PC-3 (cell line): ENCODE measurements around the gene C16orf96. TPM values are rescaled to one million over a fixed set of nuclear protein-coding genes. Genes with fewer than 3 reads are reported as not detected.

Source experiments
- ATAC-seq: fragments of 200-7000 bp; cut with Tn5 transposase; 2 replicates; pipeline ENCODE4 v1.9.1; 2020; ENCODE audit warnings: mild to moderate bottlenecking, moderate library complexity
- BruUV-seq: library from RNA; stranded (reverse); fragments of 400-500 nt; replicated peaks from 2 replicates; lab custom pipeline; 2021; lab: Mats Ljungman, UMichigan
- CTCF ChIA-PET: fragments of 300-600 bp; sonication (Branson Sonifier 250); formaldehyde crosslinking; loops from one replicate; lab custom pipeline; 2022; ENCODE audit warnings: antibody characterized with exemption; lab: Charles Lee
- POLR2A ChIA-PET: fragments of 300-600 bp; sonication (Branson Sonifier 250); formaldehyde crosslinking; loops from one replicate; lab custom pipeline; 2022; ENCODE audit warnings: antibody characterized with exemption; ENCODE audit not compliant: unreplicated experiment; lab: Charles Lee
- DNase-seq: peaks from one replicate; pipeline ENCODE4 v3.0.0-alpha.2; 2015
- H2AFZ ChIP-seq: fragments of 300-600 bp; sonication (generic); 2 replicates; pipeline ENCODE4 v1.6.0; 2016; ENCODE audit warnings: antibody characterized with exemption, low read length
- H3F3A ChIP-seq: fragments of 300-600 bp; sonication (generic); one replicate; pipeline ENCODE4 v1.6.0; 2017; ENCODE audit warnings: antibody characterized with exemption, low read length, control low read depth, mild to moderate bottlenecking; ENCODE audit not compliant: unreplicated experiment
- H3K27ac ChIP-seq: fragments of 300-600 bp; sonication (generic); 2 replicates; pipeline ENCODE4 v1.5.1; 2016; ENCODE audit warnings: mild to moderate bottlenecking, low read length
- H3K27me3 ChIP-seq: fragments of 300-600 bp; sonication (generic); 2 replicates; pipeline ENCODE4 v1.6.1; 2016; ENCODE audit warnings: low read length, mixed read lengths
- H3K36me3 ChIP-seq: fragments of 300-600 bp; sonication (generic); 2 replicates; pipeline ENCODE4 v1.6.1; 2016; ENCODE audit warnings: low read depth, mixed run types, low read length, mixed read lengths
- H3K4me1 ChIP-seq: fragments of 300-600 bp; sonication (generic); 2 replicates; pipeline ENCODE4 v1.5.1; 2016; ENCODE audit warnings: low read length; ENCODE audit not compliant: insufficient read depth
- H3K4me2 ChIP-seq: fragments of 300-600 bp; sonication (generic); 2 replicates; pipeline ENCODE4 v1.6.0; 2016; ENCODE audit warnings: low read length
- H3K4me3 ChIP-seq: fragments of 300-600 bp; sonication (generic); 2 replicates; pipeline ENCODE4 v1.5.1; 2016; ENCODE audit warnings: mild to moderate bottlenecking, low read length, mixed read lengths
- H3K79me2 ChIP-seq: fragments of 300-600 bp; sonication (generic); 2 replicates; pipeline ENCODE4 v1.6.1; 2017; ENCODE audit warnings: low read length, mixed read lengths
- H3K9ac ChIP-seq: fragments of 300-600 bp; sonication (generic); 2 replicates; pipeline ENCODE4 v1.6.0; 2016; ENCODE audit warnings: mild to moderate bottlenecking, low read length
- H3K9me2 ChIP-seq: fragments of 300-600 bp; sonication (generic); replicated peaks from 2 replicates; pipeline ENCODE4 v1.6.1; 2016; ENCODE audit warnings: mixed run types, low read length, mixed read lengths
- H3K9me3 ChIP-seq: fragments of 300-600 bp; sonication (generic); 2 replicates; pipeline ENCODE4 v1.6.1; 2016; ENCODE audit warnings: low read length, mixed read lengths
- H4K20me1 ChIP-seq: fragments of 300-600 bp; sonication (generic); 2 replicates; pipeline ENCODE4 v1.6.1; 2016; ENCODE audit warnings: low read length, mixed read lengths
- EZH2 ChIP-seq: fragments of 300-600 bp; sonication (generic); IDR thresholded peaks from one replicate; pipeline ENCODE4 v1.6.1; 2017; ENCODE audit warnings: antibody characterized with exemption, mild to moderate bottlenecking, low read length; ENCODE audit not compliant: unreplicated experiment
- EZH2phosphoT487 ChIP-seq: fragments of 300-600 bp; sonication (generic); IDR thresholded peaks from 2 replicates; pipeline ENCODE4 v1.6.1; 2018; ENCODE audit warnings: mild to moderate bottlenecking, antibody characterized with exemption, low read length, borderline replicate concordance
- intact Hi-C: fragments of 100-400 bp; cut with micrococcal nuclease; formaldehyde crosslinking; loops from 2 replicates; pipeline ENCODE4 v1.9.0; 2023
- total RNA-seq: library from RNA; depleted of rRNA; stranded (reverse); fragments of >200 nt; gene quantifications from 2 replicates; pipeline ENCODE4 v1.2.3, GENCODE V29; 2014; rRNA removed
- TF ChIP-seq, protein P1 (sequence below): fragments of 300-600 bp; sonication (generic); conservative IDR thresholded peaks from 2 replicates; pipeline ENCODE4 v1.5.1; 2017; ENCODE audit warnings: antibody characterized with exemption, low read depth, mild to moderate bottlenecking, low read length

C16orf96 gene
- total RNA-seq, 1 experiment from 2014 or later, result not detected

DNA sequence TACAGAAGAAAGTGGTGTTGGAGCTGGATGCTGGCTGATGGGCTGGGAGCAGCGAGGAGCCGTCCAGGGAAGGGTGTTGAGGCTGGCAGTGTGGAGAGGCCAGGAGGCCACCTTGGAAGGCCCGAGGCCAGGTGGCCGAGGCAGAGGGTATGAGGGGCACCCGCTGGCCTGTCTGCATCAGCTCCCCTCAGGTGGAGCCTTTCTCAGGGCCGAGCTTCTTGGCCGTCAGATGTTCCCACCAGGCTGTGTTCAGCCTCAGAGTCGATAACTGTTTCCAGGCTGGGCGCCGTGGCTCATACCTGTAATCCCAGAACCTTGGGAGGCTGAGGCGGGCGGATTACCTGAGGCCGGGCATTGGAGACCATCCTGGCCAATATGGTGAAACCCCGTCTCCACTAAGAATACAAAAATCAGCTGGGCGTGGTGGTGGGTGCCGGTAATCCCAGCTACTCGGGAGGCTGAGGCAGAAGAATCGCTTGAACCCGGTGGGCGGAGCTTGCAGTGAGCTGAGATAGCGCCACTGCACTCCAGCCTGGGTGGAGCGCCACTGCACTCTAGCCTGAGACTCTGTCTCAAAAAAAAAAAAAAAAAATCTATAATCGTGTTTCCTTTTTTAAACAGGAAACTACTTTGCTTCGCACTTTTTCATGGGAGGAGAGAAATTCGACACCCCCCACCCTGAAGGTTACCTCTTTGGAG is 93.8 kb downstream of the C16orf96 start:
- BruUV-seq, result no TSS peak
- Histone ChIP-seq H3F3A (no peaks in the 10 kb centered on the region), H3K9ac (no peak overlapping the region), H3K9me3 (no peaks in the 10 kb centered on the region), H2AFZ (no peak overlapping the region), H3K27me3 (no peaks in the 10 kb centered on the region), H4K20me1 (no peaks in the 10 kb centered on the region), H3K27ac (no peak overlapping the region), H3K4me2 (no peak overlapping the region), H3K4me3 (no peak overlapping the region), H3K79me2 (0 out of 2 replicates have a peak, but pooled peaks cover 9% of the 10 kb centered on the region), H3K36me3 (no peaks in the 10 kb centered on the region; the same call in 1 of the 2 replicates), H3K4me1 (no peaks in the 10 kb centered on the region), H3K9me2 (no peaks in the 10 kb centered on the region)
- DNase-seq (no peak), ATAC-seq (no peak)
- TF ChIP-seq, protein P1, sequence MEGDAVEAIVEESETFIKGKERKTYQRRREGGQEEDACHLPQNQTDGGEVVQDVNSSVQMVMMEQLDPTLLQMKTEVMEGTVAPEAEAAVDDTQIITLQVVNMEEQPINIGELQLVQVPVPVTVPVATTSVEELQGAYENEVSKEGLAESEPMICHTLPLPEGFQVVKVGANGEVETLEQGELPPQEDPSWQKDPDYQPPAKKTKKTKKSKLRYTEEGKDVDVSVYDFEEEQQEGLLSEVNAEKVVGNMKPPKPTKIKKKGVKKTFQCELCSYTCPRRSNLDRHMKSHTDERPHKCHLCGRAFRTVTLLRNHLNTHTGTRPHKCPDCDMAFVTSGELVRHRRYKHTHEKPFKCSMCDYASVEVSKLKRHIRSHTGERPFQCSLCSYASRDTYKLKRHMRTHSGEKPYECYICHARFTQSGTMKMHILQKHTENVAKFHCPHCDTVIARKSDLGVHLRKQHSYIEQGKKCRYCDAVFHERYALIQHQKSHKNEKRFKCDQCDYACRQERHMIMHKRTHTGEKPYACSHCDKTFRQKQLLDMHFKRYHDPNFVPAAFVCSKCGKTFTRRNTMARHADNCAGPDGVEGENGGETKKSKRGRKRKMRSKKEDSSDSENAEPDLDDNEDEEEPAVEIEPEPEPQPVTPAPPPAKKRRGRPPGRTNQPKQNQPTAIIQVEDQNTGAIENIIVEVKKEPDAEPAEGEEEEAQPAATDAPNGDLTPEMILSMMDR, result no peak
- TF ChIP-seq EZH2 (no peak), EZH2phosphoT487 (no peak)
- ChIA-PET CTCF (no interaction called here), POLR2A (no interaction called here)
- intact Hi-C loops, result no loop called here

Other genes starting within 250 kb of the C16orf96 start
- 2.1 and 5.9 TPM in 2 replicates for gene GLIS2, start 240.3 kb upstream of the C16orf96 start, total RNA-seq
- gene PAM16, start 205.0 kb upstream of the C16orf96 start, total RNA-seq, result 91.2 and 95.5 TPM in 2 replicates
- gene VASN, start 184.5 kb upstream of the C16orf96 start, total RNA-seq, result 12.2 and 13.6 TPM in 2 replicates
- 14.1 and 14.3 TPM in 2 replicates for gene CORO7, start 139.7 kb upstream of the C16orf96 start, total RNA-seq
- 123 and 158 TPM in 2 replicates for gene DNAJA3, start 130.5 kb upstream of the C16orf96 start, total RNA-seq
- gene NMRAL1, start 81.7 kb upstream of the C16orf96 start, total RNA-seq, result 92.6 and 119 TPM in 2 replicates
- gene HMOX2, start 79.9 kb upstream of the C16orf96 start, total RNA-seq, result 86.9 and 88.1 TPM in 2 replicates
- gene CDIP1, start 17.6 kb upstream of the C16orf96 start, total RNA-seq, result 7.1 and 8.7 TPM in 2 replicates
- 24.6 and 28.2 TPM in 2 replicates for gene UBALD1, start 58.5 kb downstream of the C16orf96 start, total RNA-seq
- gene MGRN1, start 68.5 kb downstream of the C16orf96 start, total RNA-seq, result 22.7 and 38.2 TPM in 2 replicates
- 49.9 and 64.3 TPM in 2 replicates for gene NUDT16L1, start 137.2 kb downstream of the C16orf96 start, total RNA-seq
- 22.6 and 25.1 TPM in 2 replicates for gene ANKS3, start 177.9 kb downstream of the C16orf96 start, total RNA-seq
- gene DNAAF8, start 178.2 kb downstream of the C16orf96 start, total RNA-seq, result 0.58 and 1.2 TPM in 2 replicates
- gene ZNF500, start 210.8 kb downstream of the C16orf96 start, total RNA-seq, result 8.6 and 10.4 TPM in 2 replicates
- gene SEPTIN12, start 232.0 kb downstream of the C16orf96 start, total RNA-seq, result not detected in 2 replicates
- not detected in 2 replicates for gene SMIM22, start 239.0 kb downstream of the C16orf96 start, total RNA-seq
- gene ROGDI, start 246.3 kb downstream of the C16orf96 start, total RNA-seq, result 23.3 and 24.1 TPM in 2 replicates